ENCODE measurements around the gene COL4A2. TPM values are rescaled to one million over a fixed set of nuclear protein-coding genes. Genes with fewer than 3 reads are reported as not detected.

Gene COL4A2
- polyA plus RNA-seq, 1 donor, result 443 TPM

DNA sequence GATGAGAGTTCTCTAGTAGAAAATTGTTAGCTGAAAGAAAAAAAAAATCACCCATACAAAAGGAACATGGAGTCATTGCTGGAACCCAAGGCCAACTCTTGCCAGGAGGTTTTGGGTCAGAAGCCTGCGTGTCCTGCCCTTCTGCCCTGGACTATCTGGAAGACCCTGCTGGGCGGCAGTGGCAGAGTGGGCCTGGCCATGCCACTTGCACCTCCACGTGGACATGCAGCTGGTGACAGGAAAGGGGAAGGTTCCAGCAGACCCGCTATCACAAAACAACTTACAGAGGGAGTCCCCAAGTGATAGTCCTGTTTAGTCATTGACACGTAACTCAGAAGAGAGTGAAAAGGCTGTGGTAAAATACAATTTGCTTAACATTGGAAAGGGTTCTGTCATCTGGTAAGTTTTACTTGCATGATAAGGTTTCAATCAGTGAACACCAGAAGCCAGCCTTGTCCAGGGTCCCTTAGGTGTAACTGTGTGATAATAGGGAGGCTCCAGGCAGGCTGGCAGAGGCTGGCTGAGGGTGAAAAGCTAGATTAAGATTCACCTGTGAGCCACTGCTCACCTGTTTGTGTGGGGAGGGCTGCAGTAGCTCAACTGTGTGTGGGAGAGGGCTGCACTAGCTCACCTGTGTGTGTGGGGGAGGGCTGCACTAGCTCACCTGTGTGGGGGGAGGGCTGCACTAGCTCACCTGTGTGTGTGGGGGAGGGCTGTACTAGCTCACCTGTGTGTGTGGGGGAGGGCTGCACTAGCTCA lies 47.8 kb downstream of the COL4A2 start:
- no peak for DNase-seq (ENCODE audit: low read depth)

DNA sequence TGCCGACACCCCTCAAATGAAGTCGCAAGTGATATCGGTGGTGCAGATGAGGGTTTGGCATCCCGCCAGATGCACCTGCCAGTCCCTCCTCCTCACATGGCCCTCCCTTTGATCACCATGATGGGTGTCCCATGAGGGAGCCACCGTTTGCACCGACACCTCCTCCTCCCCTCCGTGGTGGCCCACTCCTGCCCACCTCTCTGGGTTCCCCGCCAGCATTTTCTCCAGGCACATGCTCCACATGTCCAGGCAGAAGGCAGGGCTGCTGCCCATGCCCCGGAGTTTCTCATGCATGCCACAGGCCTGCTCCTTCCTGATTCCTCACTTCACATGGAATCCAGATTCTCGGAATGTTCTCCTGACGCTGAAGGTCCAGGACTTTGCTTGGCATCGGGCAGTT lies 49.3 kb downstream of the COL4A2 start:
- DNase-seq (ENCODE audit: low read depth), result no peak

DNA sequence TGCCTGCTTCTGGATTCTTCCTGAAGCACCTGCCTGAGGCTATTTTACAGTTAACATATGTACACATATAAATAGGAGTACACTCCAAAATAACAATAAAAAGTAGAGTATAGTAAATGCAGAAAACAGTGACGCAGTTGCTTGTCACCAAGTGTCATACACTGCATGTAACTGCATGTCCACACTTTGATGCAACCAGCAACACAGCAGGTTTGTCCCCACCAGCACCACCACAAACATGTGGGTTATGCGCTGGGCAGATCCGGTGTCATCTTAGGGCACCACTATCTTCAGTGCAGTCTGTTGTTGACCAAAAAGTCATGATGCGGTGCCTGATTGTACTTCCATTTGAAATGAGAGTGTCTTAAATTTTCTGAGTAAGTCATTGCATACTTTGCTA lies 51.3 kb downstream of the COL4A2 start:
- DNase-seq (ENCODE audit: low read depth), result no peak

DNA sequence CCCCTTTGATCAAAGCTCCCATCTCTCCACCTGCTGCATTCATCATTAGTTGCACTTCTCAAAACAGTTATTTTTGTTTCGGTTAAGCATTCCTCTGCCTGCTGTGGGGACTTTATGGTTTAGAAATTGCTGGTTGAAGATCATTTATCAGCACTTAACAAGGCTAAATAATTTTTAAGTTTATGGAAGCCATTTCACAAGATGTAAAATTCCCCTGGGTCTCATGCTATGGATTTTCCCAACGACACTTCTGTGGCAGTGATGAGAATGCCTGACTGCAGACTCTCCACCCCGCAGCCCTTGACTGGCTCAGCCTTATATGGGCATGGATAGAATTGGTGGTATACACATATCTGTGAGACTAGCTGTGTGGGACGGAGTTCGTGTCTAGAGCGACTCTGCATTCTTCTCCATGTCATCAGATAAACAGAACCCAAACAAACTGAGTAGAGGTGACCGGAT lies 52.8 kb downstream of the COL4A2 start:
- DNase-seq (ENCODE audit: low read depth), result no peak

DNA sequence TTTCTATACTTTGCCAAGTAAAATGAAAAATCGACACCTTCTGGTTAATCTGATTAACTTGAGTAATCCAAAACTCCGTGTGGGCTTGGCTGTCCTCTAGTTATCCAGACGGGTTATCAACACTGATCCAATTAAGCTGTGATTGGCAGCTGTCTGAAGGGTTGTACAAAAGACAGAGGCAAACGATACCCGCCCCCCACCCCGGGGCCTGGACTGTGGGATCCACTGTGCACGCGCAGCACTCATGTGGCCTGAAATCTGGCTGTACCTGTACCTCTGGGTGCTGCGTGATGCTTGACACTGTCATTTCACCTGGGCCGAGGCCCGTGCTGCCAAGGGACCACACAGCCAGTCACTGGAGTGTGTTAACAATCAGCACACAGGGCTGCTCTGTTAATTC lies 53.5 kb downstream of the COL4A2 start:
- DNase-seq (ENCODE audit: low read depth), result no peak

DNA sequence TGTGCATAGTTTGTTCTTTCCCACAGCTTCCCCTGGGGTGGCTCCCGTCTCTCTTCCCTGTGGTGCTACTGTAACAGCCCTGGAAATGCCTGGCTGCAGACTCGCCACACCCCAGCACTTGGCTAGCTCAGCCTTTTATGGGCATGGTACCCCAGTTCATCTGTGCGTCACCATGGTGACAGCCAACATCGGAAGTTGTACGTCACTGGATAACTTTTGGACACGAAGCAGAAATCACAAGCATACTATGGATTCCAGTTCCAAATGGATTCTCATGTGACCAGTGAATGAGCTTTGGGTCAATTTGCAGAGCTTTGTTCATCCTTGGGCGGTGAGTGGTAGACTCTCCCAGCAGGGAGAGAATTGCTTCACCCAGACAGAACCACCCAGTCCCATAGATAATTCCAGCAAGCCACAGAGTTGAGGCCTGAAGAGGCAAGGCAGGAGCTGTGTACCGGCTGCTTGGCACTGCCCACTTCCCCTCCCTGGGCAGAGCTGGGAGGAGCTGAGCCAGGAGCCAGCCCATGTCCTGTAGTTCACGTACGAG lies 54.4 kb downstream of the COL4A2 start:
- no peak for DNase-seq (ENCODE audit: low read depth)

DNA sequence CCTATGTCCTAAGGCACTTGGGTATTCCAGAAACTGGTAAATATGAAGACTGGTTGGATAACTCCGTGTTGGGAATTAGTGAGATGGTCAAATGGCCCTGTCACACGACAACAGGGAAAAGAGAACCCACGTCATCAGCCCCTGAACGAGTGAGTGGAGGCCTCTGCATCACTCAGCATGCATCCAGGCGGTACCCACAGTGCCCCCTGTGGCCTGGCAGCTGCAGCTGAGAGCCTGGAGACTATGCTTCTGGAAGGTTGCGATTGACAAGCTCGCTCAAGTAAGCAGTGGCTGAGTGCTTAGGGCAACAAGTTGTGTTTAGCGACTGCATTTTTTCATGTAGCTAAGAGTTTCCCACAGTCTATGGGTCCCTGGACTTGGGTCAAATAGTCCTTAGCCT lies 55.9 kb downstream of the COL4A2 start:
- no peak for DNase-seq (ENCODE audit: low read depth)

DNA sequence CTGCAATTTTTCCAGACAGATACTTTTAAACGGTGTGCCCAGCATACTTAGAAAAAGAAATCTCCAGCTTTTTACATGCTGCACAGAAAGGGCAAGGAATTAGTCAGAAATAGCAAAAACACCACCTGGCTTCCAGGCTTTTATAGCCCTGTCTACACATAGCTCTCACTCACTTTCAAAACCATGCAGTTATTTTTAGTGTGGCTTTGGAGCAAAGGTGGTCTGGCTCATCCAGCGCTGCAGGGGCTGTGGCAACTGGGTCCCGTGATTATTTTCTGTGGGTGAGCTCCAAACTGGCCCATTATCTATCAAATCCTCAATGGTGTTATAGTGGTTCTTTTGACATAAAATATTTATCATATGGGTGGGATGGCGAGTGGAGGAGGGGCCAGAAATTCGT lies 57.0 kb downstream of the COL4A2 start:
- no peak for DNase-seq (ENCODE audit: low read depth)

DNA sequence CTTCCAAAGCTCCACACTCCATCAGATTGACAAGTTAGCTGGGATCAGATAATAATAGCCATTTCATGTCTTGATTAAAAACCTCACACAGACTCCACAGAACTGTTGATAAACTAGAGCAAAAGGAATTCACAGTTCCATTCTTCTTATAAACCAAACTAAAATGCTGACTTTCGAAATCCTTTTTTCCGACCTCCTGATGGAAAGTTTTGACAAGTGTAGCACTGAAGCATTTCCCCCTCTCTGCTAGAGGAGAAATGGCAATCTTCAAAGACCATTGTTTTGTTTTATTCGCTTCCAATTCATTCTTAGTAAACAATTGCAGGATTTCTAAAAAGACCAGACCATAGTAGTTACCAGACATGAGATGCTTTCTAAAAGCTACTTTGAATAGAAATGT lies 58.8 kb downstream of the COL4A2 start:
- DNase-seq (ENCODE audit: low read depth), result no peak

DNA sequence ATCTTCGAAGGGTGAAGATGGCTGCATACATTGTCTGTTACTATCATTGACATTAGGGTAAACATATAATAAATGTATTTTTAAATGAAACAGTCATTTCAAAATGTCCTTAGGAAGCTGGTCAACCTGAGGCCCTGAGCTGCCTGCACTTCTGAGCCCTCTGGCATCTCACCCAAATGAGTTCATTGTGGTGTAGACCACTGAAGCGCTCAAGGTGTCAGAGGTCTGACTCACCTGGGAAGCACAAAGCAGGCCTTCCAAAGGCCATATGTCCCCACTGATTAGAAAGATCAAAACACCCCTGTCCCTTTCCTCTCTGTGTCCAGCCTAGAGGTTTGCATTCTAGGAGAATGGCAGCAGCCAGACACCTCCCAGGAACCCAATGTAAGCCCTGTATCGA lies 59.6 kb downstream of the COL4A2 start:
- no peak for DNase-seq (ENCODE audit: low read depth)

DNA sequence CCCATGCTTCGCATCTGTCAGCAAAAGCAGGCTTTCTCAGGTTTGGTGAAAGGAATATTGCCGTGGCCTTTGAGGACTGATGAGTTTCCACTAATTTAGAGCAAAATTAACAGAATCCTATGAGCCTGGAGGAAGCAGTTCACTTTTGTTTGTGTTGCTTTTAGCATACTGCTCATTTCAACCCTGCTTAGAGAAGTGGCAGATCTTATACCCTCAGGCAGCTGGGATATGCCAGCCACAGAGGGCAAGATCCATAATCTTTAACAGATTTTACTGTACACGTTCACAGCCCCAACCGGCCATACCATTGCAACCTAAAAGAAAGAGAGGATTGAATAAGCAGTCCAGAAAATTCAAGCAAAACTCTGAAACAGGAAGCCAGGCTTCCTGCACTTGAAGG lies 60.5 kb downstream of the COL4A2 start:
- no peak for DNase-seq (ENCODE audit: low read depth)

DNA sequence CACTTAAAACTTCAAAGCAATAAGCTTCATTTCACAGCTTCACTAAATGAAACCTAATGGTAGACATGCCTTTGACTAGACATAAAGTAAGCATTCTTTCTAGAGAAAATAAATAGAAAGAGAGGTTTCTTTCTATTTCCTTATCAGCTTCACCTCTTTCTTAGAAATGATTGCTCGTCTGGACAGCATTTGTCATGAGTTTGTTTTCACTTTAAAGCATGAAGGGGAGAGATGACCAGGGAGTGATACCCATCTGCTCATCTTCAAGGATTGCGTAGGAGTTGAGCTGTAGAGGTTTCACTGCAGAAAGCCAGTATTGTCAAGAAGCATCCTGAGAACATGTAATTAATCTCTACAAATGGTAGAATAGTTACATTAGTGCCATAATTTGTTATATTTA lies 61.3 kb downstream of the COL4A2 start:
- no peak for DNase-seq (ENCODE audit: low read depth)

DNA sequence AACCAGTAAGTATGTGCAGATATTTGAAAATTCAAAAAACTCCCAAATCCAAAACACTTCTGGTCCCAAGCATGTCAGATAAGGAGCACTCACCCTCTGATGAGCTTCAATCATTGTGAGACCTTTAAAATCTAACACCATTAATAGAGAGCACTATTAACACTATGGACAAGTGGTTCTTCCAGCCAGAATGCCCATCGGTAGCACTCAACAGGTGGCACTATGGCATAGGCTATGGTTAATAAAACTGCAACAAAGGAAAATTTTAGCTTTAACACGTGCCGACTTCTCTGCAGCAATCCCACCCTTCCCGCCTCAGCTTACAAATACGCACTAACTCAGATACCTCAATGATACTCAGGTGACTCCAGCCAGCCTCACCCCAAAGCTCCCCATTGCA lies 62.3 kb downstream of the COL4A2 start:
- no peak for DNase-seq (ENCODE audit: low read depth)

DNA sequence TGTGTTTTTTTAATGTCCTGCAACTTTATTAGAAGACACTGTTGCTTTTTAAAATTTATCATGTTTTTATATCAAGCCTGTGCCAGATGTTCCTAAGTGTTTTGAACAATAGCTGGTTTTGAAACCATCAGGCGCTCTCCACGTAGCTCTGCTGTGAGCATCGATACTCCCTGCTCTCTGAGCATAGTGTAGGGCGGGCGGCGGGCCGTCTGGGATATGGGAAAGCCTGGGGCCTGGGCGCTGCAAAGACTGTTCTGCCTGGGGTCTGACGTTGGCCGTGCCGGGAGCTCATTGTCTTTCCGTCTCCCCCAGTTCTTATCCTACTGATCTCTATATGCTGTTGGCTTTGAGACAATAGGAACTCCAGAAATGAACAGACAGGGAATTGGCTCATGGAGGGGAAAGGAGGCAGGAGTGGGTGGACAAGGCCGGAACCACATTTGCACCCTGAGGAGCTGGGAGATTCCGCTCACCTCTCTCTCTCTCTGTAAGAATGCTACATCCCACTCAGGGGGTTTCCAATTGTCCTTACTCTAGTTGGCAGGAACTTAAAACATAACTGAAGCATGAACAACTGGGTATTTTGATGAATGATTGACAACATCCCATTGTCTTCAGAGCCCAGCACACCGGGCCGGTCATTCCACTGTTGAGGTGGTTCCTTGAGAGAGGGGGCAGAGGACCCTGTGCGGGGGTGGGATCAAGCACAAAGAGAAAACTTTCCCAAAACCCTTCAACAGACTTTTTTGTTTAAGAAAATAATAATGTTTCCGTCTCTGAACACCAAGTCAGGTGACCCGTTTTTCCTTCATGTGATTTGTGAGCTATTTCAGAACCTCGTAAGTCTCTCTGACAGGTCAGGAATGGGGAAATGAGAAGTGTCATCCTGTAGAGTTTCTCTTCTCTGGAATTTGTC lies 64.7 kb downstream of the COL4A2 start:
- DNase-seq (ENCODE audit: low read depth), result no peak

DNA sequence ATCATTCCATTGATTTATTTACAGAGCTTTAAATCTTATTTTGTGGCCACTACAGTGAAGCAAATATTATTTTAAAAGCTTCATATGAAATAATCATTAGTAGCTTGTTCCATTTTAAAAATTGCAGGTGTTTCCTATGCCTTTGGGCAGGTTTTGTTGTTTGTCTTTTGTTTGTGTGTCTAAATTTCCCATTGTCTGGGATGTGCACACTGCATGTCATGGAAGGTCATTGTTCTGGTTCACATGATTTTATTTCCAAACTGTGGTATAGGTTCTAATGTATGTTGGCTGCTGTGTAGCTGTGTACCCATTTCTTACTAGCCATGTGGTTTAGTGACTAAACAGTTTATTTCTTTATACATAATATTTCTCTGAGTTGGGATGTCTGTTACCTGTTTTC lies 65.6 kb downstream of the COL4A2 start:
- no peak for DNase-seq (ENCODE audit: low read depth)

DNA sequence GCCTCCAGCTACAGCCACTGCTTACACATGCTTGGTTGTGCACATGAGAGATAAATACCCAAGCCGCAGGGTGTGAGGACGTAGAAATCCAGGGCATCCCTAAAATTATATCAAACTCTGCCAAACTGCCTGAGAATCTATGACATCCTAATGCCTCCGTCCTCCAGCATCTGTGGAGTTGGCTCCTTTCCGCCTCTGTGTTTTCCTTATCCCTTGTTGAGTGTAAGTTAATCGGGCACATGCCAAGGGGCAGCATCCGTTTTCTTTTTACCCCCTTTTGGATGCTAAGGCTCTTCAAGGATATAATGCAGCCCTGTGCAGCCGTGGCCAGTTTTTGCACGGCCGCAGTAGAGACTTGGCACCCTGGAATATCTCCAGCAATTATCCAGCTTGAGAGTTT lies 66.5 kb downstream of the COL4A2 start:
- DNase-seq (ENCODE audit: low read depth), result no peak

DNA sequence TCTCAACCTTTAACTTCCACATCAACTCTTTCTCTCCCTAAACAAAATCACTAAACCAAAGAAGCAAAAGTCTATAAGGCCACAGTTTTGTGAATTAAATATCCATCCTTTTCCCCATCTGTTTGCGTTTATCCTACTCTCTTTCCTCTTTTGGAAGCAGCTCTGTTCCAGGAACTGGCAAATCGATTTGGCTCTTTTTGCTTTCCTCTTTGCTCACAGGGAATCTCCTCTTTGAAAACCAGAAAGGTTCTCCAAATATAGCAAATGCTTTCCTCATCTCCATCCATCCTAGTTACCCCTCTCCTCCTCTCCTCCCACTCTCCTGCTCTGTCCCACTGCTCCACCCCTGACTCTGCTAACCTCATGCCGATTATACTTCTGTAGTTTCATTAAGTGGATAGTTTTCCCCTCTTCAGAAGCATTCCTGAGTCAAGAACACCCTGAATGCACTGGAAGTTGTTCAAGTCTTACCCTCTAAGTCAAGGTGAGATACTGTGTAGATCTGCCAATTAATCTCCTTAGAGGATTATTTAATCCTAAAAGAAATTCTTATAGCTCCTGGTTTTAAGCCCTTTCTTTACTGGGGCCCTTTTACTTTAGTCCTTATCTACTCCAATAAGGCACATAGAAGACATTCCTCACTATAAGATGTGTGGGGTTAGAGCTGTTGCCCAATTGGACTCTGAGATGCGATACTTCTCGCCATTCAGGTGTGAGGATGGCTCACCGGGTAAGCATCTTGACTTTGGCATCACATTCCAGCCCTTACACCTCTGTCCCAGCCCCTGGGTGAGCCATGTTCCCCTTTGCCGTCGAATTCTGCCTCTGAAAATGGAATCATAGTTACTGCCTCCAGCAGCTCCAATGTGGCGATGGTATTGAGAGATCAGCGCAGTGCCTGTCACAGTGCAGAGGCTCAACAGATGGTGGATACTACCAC lies 67.6 kb downstream of the COL4A2 start:
- DNase-seq (ENCODE audit: low read depth), result no peak

DNA sequence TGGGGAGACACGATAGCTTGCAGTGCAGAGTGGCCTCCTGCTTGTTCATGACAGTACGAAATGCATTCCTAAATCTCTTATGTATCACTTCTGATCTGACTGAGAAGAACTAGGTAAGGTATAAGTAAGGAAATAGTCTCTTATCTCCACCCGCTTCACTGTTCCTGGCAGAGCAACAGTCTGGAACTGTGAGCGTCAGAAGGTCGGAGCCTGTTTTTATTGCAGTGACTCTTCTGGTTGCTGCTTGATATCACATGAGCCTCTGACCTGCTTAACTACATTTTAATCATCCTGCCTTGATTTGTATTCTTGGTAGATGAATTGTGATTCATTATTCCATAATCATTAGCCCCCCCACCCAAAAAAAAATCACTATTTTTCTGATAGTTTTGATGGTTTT lies 69.0 kb downstream of the COL4A2 start:
- DNase-seq (ENCODE audit: low read depth), result no peak

DNA sequence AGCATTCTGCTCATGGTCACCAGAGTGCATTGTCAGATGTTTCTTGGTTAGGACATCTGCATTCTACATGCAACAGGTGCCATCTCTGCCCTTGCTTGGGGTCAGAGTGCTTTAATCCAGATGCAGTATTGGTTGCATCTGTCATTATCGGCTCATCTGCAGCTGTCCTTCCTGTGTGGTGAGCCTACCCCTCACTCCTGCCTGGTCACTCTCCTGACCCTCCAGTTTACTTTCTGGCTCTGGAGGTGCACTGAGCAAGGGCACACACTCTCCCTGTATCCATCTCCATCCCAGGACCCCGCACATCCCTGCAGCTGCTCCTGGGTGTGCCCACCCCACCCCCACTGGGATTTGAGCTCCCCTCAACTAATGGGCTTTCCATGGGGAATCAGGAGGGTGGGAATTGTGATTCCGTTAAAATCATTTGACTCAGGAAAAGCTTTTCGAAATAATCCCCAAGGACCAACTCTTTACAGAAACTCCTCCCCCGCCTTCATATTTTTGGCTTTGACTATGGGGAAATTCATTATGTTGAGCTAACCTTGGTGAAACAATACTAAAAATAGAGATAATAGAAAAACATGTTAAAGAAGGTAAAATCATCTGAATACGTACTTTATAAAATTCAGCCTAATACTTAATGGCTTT lies 70.2 kb downstream of the COL4A2 start:
- DNase-seq (ENCODE audit: low read depth), result no peak

DNA sequence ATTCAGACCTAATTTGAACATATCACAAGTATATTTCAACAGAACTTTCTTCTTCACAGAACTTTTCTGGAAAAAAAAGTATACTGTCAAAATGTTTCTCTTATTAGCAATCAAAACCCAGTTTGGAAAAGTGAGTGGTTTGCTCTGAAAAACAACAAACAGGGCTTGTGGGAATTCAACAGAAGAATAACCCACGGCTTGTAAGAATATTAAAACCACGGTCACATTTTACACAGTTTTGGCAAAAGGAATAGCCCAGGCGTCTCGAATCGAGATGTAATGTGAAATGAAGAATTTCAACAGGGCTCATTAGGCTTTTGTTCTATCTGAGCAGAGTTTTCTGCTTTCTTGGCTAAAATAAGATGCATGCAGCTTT lies 70.7 kb downstream of the COL4A2 start:
- no peak for DNase-seq (ENCODE audit: low read depth)

DNA sequence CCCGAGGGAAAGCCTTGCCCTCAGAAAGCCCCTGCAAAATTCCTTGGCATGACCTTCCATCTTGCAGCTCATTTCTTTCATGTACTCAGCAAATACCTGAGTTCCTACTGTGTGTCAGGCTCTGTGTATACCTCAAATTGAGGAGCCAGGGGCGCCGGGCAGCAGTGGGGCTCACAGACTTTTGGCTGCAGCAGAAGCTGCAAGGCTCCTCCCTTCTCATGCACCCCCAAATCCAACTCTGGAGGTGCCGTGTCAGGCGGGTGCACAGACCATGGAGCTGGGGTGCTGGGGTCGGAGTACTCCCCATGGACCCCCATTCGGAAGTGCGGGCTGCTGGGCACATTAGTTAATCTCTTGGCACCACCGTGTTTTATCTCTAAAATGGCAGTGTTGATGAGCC lies 72.3 kb downstream of the COL4A2 start:
- DNase-seq (ENCODE audit: low read depth), result no peak
